ENCODE data around the gene POTEF.

- TF ChIP-seq CTCF (IDR thresholded peaks at IDR 0.05; ENCODE audit: borderline replicate concordance, extremely low read depth, low read length, poor library complexity, severe bottlenecking) = no peak
- TF ChIP-seq EZH2 (IDR thresholded peaks at IDR 0.05; ENCODE audit: borderline replicate concordance, low read depth, low read length, severe bottlenecking) = no peak
Observed at GRCh38 chr2:130135692-130136541, 6.9 kb upstream of the POTEF start.

Data from DND-41 (cell line).